Hepatocyte (in vitro differentiated cells): ENCODE measurements around the gene ASB5.

Experiments used
- EZH2 ChIP-seq: fragments of 200-600 bp; sonication (generic); IDR thresholded peaks from 2 replicates; pipeline ENCODE4 v1.6.1; 2016; ENCODE audit warnings: antibody characterized with exemption, mild to moderate bottlenecking, borderline replicate concordance
- EZH2phosphoT487 ChIP-seq: fragments of 200-600 bp; sonication (generic); IDR thresholded peaks from one replicate; pipeline ENCODE4 v1.6.1; 2018; ENCODE audit warnings: antibody characterized with exemption, mild to moderate bottlenecking, low read depth, moderate library complexity; ENCODE audit not compliant: unreplicated experiment, severe bottlenecking
- TF ChIP-seq, protein P1 (sequence below): fragments of 200-600 bp; sonication (generic); IDR thresholded peaks from 2 replicates; pipeline ENCODE4 v1.5.1; 2016; ENCODE audit warnings: antibody characterized with exemption, mild to moderate bottlenecking; ENCODE audit not compliant: poor library complexity

DNA sequence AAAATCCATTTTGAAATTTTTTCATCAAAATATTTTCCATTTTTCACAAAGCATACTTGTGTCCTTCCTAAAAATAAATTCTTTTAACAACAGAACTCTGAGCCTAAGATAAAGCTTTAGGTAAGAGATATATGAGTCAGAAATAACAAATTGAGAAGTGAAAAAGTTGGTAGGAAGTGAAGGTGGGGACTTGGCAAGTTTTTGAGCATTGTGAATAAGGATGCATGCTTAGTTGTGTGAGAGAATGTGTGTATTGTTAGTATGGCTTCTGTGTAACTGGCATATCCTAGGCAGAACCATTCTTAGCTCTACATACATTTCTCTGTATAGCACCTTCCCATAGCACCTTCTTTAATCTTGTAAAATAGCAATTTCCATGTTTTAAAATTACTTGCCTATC, 6.8 kb downstream of the ASB5 start:
- TF ChIP-seq, protein P1, sequence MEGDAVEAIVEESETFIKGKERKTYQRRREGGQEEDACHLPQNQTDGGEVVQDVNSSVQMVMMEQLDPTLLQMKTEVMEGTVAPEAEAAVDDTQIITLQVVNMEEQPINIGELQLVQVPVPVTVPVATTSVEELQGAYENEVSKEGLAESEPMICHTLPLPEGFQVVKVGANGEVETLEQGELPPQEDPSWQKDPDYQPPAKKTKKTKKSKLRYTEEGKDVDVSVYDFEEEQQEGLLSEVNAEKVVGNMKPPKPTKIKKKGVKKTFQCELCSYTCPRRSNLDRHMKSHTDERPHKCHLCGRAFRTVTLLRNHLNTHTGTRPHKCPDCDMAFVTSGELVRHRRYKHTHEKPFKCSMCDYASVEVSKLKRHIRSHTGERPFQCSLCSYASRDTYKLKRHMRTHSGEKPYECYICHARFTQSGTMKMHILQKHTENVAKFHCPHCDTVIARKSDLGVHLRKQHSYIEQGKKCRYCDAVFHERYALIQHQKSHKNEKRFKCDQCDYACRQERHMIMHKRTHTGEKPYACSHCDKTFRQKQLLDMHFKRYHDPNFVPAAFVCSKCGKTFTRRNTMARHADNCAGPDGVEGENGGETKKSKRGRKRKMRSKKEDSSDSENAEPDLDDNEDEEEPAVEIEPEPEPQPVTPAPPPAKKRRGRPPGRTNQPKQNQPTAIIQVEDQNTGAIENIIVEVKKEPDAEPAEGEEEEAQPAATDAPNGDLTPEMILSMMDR, result no peak
- TF ChIP-seq EZH2 (no peak), EZH2phosphoT487 (no peak)
